ENCODE results near the gene STK32C. TPM values are rescaled to one million over a fixed set of nuclear protein-coding genes. Genes with fewer than 3 reads are reported as not detected.

Gene STK32C
- total RNA-seq, 1 experiment from 2014 or later, result 16.5 TPM

GRCh38 chr10:132232023-132232951 is 75.5 kb downstream of the STK32C start:
- ChIA-PET POLR2A (ENCODE audit: low non-redundant PET) (no interaction called here), CTCF (no interaction called here)
- intact Hi-C loops (cut with micrococcal nuclease; ENCODE audit: unreplicated experiment), result no loop called here
- H3K27me3 ChIP-seq (replicated peaks; ENCODE audit: insufficient read depth, low read depth, low read length, poor library complexity), result no peaks in the 10 kb centered on the region
- H3K9me3 ChIP-seq (ENCODE audit: low read depth, low read length, poor library complexity, severe bottlenecking), result no peaks in the 10 kb centered on the region
- no peaks in the 10 kb centered on the region for H3K36me3 ChIP-seq (ENCODE audit: insufficient read depth, low read length, poor library complexity, severe bottlenecking)
- H3K4me3 ChIP-seq (ENCODE audit: low read depth, low read length, poor library complexity, severe bottlenecking), result no peak overlapping the region
- TF ChIP-seq EZH2 (IDR thresholded peaks at IDR 0.05; ENCODE audit: borderline replicate concordance, low read depth, low read length, poor library complexity, severe bottlenecking) (no peak), CTCF (conservative IDR thresholded peaks at IDR 0.05; ENCODE audit: low read depth, low read length) (0 out of 2 replicates have a peak, but pooled peaks have one; percentile 13)
- no peak for DNase-seq (ENCODE audit: low spot score)
- H3K4me1 ChIP-seq (ENCODE audit: insufficient read depth, low read length, poor library complexity, severe bottlenecking), result no peaks in the 10 kb centered on the region
- BruUV-seq (replicated peaks), result no TSS peak
- no peak overlapping the region for H3K27ac ChIP-seq (ENCODE audit: low read depth, low read length, poor library complexity, severe bottlenecking)

DNA sequence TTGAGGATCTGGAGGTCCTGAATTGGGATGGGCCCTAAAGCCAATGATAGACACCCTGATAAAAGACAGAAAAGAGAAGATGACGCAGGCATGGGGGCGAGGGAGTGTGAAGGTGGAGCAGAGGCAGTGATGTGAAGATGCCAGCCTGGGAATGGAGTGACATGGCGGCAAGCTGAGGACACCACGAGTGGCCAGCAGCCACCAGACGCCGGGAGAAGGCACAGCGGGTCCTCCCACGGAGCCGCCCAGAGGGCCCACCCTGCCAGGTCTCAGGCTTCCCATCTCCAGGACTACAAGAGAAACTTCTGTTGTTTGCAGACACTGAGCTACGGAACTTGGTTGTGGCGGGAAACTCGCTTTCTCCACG is 76.1 kb downstream of the STK32C start:
- H3K4me3 ChIP-seq (ENCODE audit: low read depth, low read length, poor library complexity, severe bottlenecking), result no peak overlapping the region
- H3K27me3 ChIP-seq (replicated peaks; ENCODE audit: insufficient read depth, low read depth, low read length, poor library complexity), result no peaks in the 10 kb centered on the region
- intact Hi-C loops (cut with micrococcal nuclease; ENCODE audit: unreplicated experiment), result no loop called here
- DNase-seq (ENCODE audit: low spot score), result no peak
- POLR2A ChIA-PET (ENCODE audit: low non-redundant PET), result no interaction called here
- H3K4me1 ChIP-seq (ENCODE audit: insufficient read depth, low read length, poor library complexity, severe bottlenecking), result no peaks in the 10 kb centered on the region
- TF ChIP-seq CTCF (conservative IDR thresholded peaks at IDR 0.05; ENCODE audit: low read depth, low read length) (no peak), EZH2 (IDR thresholded peaks at IDR 0.05; ENCODE audit: borderline replicate concordance, low read depth, low read length, poor library complexity, severe bottlenecking) (no peak)
- no TSS peak for BruUV-seq (replicated peaks)
- CTCF ChIA-PET, result no interaction called here
- no peaks in the 10 kb centered on the region for H3K36me3 ChIP-seq (ENCODE audit: insufficient read depth, low read length, poor library complexity, severe bottlenecking)
- no peak overlapping the region for H3K27ac ChIP-seq (ENCODE audit: low read depth, low read length, poor library complexity, severe bottlenecking)
- no peaks in the 10 kb centered on the region for H3K9me3 ChIP-seq (ENCODE audit: low read depth, low read length, poor library complexity, severe bottlenecking)

DNA sequence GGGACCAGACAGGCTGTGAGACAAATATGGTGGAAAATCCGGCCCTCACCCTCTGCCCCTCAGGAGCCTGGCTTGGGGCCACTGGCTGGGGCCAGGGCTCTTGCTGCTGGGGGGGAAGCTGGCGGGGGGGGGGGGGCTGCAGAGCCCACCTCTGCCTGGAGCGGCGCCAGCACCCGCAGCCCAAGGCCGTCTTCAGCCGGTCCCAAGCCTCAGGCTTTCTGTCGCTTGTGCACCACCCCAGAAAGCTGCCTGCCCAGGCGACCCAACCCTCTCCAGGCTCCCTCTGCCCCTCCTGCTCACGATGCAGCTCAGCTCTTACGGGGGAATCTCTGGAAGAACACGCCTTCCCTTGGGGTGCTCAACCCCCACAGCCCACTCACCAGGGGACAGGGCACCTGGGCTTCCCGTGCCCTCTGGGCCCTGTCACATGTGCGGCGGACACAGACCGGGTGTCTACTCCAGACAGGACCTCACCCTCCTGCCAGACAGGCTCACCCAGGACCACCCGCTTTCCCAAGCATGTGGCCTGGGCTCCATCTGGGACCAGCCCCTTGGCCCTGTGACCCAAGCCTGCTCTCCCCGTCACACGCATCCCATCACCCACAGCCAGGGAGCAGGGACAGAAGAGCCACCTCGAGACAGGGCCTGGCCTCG is 77.1 kb downstream of the STK32C start:
- TF ChIP-seq EZH2 (IDR thresholded peaks at IDR 0.05; ENCODE audit: borderline replicate concordance, low read depth, low read length, poor library complexity, severe bottlenecking) (no peak), CTCF (conservative IDR thresholded peaks at IDR 0.05; ENCODE audit: low read depth, low read length) (no peak)
- Histone ChIP-seq H3K9me3 (ENCODE audit: low read depth, low read length, poor library complexity, severe bottlenecking) (no peaks in the 10 kb centered on the region), H3K27me3 (replicated peaks; ENCODE audit: insufficient read depth, low read depth, low read length, poor library complexity) (no peaks in the 10 kb centered on the region), H3K27ac (ENCODE audit: low read depth, low read length, poor library complexity, severe bottlenecking) (no peak overlapping the region), H3K4me1 (ENCODE audit: insufficient read depth, low read length, poor library complexity, severe bottlenecking) (no peaks in the 10 kb centered on the region), H3K36me3 (ENCODE audit: insufficient read depth, low read length, poor library complexity, severe bottlenecking) (no peaks in the 10 kb centered on the region), H3K4me3 (ENCODE audit: low read depth, low read length, poor library complexity, severe bottlenecking) (no peak overlapping the region)
- BruUV-seq (replicated peaks), result no TSS peak
- ChIA-PET CTCF (no interaction called here), POLR2A (ENCODE audit: low non-redundant PET) (no interaction called here)
- DNase-seq (ENCODE audit: low spot score), result no peak
- intact Hi-C loops (cut with micrococcal nuclease; ENCODE audit: unreplicated experiment), result no loop called here

Measured in A673 (cell line).